HCT116 (cell line): ENCODE results near the gene UBE3C.

Experiments used
- CEBPB ChIP-seq: IDR thresholded peaks from 2 replicates; pipeline ENCODE4 v1.6.1; 2012; ENCODE audit warnings: low read depth
- CTCF ChIP-seq, 3 experiments: fragments of 200-600 bp in 1 of 3; sonication (generic) in 1 of 3; IDR thresholded peaks in 2 of 3; conservative IDR thresholded peaks in 1 of 3; 2 replicates each; pipeline ENCODE4 v1.5.1; 2012 to 2017; ENCODE audit warnings: low read depth in 2 of 3, low read length in 2 of 3, antibody characterized with exemption in 1 of 3, borderline replicate concordance in 1 of 3, control low read depth in 1 of 3, mild to moderate bottlenecking in 1 of 3, mixed read lengths in 1 of 3, mixed run types in 1 of 3, moderate library complexity in 1 of 3; ENCODE audit not compliant: insufficient read depth in 1 of 3
- MAX ChIP-seq: IDR thresholded peaks from 2 replicates; pipeline ENCODE4 v1.6.1; 2012
- POLR2A ChIP-seq: IDR thresholded peaks from 2 replicates; pipeline ENCODE4 v1.7.0; 2011; ENCODE audit warnings: borderline replicate concordance; ENCODE audit not compliant: insufficient read depth, insufficient read length; ENCODE audit errors: extremely low read depth
- POLR2AphosphoS5 ChIP-seq: IDR thresholded peaks from 2 replicates; pipeline ENCODE4 v1.6.1; 2011; ENCODE audit warnings: mild to moderate bottlenecking, low read depth, low read length, moderate library complexity
- SIN3A ChIP-seq: IDR thresholded peaks from 2 replicates; pipeline ENCODE4 v1.6.1; 2012; ENCODE audit warnings: low read depth
- SRF ChIP-seq: IDR thresholded peaks from 2 replicates; pipeline ENCODE4 v1.6.1; 2012; ENCODE audit warnings: low read depth
- TCF7L2 ChIP-seq: IDR thresholded peaks from 2 replicates; pipeline ENCODE4 v1.7.0; 2011; ENCODE audit warnings: borderline replicate concordance, inconsistent platforms; ENCODE audit not compliant: insufficient read depth, insufficient read length; ENCODE audit errors: extremely low read depth
- ZNF274 ChIP-seq: fragments of 200-500 bp; sonication (Bioruptor generic); IDR thresholded peaks from 2 replicates; pipeline ENCODE4 v1.6.1; 2014; ENCODE audit warnings: mild to moderate bottlenecking, low read depth, low read length, inconsistent platforms

- TF ChIP-seq CEBPB = no peak
- TF ChIP-seq CTCF (IDR thresholded peaks at IDR 0.05 in 2 of 3, conservative IDR thresholded peaks at IDR 0.05 in 1 of 3; ENCODE audit: borderline replicate concordance in 1 of 3, insufficient read depth in 1 of 3, low read depth in 2 of 3, low read length in 2 of 3) = no peak
- TF ChIP-seq TCF7L2 = no peak
- TF ChIP-seq POLR2A = no peak
- no peak for TF ChIP-seq SIN3A
- TF ChIP-seq MAX = no peak
- no peak for TF ChIP-seq ZNF274
- TF ChIP-seq POLR2AphosphoS5 = no peak
- TF ChIP-seq SRF = no peak
Measured at GRCh38 chr7:157299317-157299612, 160.5 kb downstream of the UBE3C start.
